ENCODE data around the gene CDYL.

DNA sequence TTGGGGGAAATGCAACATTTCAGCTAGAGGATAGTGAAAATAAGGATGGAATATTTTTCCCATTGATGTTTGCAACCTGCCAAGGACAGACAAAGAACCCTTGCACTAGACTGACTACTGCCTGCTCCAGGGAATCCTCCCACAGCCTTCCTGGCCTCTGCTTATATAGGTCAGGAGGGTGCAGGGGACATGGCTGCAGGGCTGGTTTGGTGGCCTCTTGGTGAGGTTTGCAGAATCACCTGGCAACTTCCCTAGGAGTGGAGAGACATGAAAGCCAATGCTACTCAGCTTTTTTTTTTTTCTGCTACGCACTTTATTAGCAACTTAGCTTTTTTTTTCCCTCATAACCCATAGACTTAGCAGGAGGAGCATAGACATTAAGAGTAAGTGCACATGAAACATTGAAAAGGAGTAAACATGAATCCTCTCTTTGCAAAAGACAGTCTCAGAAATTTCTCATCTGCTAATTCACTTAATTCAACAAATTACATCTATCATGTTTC, 39.8 kb upstream of the CDYL start:
- TF ChIP-seq, protein P1, sequence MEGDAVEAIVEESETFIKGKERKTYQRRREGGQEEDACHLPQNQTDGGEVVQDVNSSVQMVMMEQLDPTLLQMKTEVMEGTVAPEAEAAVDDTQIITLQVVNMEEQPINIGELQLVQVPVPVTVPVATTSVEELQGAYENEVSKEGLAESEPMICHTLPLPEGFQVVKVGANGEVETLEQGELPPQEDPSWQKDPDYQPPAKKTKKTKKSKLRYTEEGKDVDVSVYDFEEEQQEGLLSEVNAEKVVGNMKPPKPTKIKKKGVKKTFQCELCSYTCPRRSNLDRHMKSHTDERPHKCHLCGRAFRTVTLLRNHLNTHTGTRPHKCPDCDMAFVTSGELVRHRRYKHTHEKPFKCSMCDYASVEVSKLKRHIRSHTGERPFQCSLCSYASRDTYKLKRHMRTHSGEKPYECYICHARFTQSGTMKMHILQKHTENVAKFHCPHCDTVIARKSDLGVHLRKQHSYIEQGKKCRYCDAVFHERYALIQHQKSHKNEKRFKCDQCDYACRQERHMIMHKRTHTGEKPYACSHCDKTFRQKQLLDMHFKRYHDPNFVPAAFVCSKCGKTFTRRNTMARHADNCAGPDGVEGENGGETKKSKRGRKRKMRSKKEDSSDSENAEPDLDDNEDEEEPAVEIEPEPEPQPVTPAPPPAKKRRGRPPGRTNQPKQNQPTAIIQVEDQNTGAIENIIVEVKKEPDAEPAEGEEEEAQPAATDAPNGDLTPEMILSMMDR (IDR thresholded peaks at IDR 0.05), result no peak
- no peak for TF ChIP-seq POLR2AphosphoS5 (IDR thresholded peaks at IDR 0.05)
